Spleen (tissue), 7 donors: ENCODE data around the gene PTPRZ1.

ENCODE experiments used
- CTCF ChIP-seq, 11 experiments: fragments of 200-600 bp in 7 of 11; fragments of 450-650 bp in 4 of 11; sonication (generic) in 4 of 11; IDR thresholded peaks in 8 of 11; conservative IDR thresholded peaks in 3 of 11; 1 replicate in 7 of 11; 2 replicates in 4 of 11; pipeline versions ENCODE4 v1.4.0 to v1.8.0; 2016 to 2021; ENCODE audit warnings: antibody characterized with exemption in 11 of 11, inconsistent platforms in 4 of 11, mild to moderate bottlenecking in 1 of 11
- POLR2A ChIP-seq, 3 donors: fragments of 450-650 bp; IDR thresholded peaks; one replicate each; pipeline ENCODE4 v1.5.1; 2017; ENCODE audit warnings: antibody characterized with exemption in 3 of 3, mild to moderate bottlenecking in 1 of 3
- POLR2AphosphoS5 ChIP-seq, 3 donors: sonication (generic); formaldehyde crosslinking; IDR thresholded peaks; one replicate each; pipeline ENCODE4 v1.5.1; 2017; ENCODE audit warnings: antibody characterized with exemption in 3 of 3
- donor health status: DM: no; HTN: no; CAD: no; lungs with moderate emphysema.
- donor health status: DM: no; HTN: no; CAD: no.
- donor health status: DM: no; HTN: no; CAD: no.

- no peak for TF ChIP-seq CTCF (IDR thresholded peaks at IDR 0.05 in 8 of 11, conservative IDR thresholded peaks at IDR 0.05 in 3 of 11)
- no peak for TF ChIP-seq POLR2A (IDR thresholded peaks at IDR 0.05)
- no peak for TF ChIP-seq POLR2AphosphoS5 (IDR thresholded peaks at IDR 0.05)
Measured at GRCh38 chr7:121847041-121847440, 25.9 kb upstream of the PTPRZ1 start.
